Effector CD8-positive, alpha-beta T cell (primary cell): ENCODE results near the gene PRDM16.
"Not testable (repeated sequence)": the region's sequence is repeated elsewhere in the genome, so short reads cannot be mapped to it uniquely, and the experiment has no call there.

ENCODE experiments used
- DNase-seq: peaks from one replicate; lab custom pipeline; 2025; lab: John Stamatoyannopoulos, UW

The PRDM16 gene

DNA sequence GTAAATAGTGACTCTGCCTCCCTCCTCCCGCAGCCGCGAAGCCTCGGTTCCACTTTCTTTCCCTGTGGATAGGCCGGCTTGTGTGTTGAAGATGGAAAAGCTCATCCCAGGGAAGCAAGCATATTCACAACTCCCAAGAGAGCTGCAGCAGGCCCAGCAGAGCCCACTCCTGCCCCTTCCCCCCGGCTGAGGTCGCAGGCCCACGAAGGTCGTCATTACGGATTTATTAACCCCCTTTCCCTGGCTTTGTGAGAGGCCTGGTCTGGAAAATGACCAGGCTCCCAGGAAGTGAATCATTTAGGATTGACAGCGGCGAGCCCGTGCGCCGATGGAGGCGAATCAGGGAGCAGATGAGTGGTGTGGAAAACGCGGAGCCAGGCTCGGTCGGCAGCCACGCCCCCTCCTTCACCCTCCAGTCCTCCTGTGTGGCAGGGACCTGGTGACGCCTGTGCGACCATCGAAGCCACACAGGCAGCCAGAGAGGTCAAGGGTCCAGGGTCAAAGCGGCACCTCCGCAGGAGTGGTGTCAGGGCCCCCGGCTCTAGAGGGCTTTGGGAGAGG is 93.4 kb downstream of the PRDM16 start:
- no peak for DNase-seq

DNA sequence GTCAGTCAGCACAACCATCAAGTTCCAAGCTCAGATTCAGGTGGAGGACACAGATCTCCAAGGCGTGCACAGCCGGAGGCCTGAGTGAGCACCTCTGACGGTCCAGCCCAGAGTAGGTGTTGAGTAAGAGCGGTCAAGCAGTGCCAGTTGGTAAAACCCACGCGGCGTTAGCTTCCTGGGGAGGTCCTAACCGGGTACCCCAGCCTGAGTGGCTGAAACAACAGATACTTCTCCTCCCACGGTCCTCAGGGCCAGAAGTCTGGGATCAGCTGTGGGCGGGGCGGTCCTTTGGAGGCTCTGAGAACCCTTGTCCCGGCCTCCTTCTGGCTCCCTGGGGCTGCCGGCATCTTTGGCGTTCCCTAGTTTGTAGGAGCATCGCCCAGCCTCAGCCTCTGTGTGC is 94.4 kb downstream of the PRDM16 start:
- no peak for DNase-seq

DNA sequence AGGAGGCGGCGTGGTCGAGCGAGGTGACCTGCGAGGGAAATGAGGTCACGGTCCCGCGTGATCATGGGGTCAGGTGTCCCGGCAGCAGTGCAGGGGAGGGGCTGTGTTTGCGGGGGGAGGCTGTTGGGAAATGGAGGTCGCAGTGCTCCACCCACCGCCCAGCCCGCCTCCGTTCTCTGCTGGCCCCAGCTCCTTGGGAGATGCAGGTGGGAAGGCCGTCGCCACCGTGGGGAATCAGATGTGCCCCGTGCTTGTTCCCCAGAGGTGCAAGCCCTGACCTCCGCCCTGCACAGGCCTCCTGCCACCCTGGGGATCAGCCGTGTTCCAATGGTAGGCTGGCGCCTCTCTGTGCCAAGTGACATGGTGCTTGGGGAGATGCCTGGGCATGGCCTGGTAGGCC is 95.7 kb downstream of the PRDM16 start:
- no peak for DNase-seq

DNA sequence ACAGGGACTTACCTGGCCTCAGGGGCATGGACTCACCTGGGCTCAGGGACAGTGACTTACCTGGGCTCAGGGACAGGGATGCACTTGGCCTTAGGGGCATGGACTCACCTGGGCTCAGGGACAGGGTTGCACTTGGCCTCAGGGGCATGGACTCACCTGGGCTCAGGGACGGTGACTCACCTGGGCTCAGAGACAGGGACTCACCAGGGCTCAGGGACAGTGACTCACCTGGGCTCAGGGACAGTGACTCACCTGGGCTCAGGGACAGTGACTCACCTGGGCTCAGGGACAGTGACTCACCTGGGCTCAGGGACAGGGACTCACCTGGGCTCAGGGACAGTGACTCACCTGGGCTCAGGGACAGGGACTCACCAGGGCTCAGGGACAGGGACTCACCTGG is 96.2 kb downstream of the PRDM16 start:
- DNase-seq, result not testable (repeated sequence)

DNA sequence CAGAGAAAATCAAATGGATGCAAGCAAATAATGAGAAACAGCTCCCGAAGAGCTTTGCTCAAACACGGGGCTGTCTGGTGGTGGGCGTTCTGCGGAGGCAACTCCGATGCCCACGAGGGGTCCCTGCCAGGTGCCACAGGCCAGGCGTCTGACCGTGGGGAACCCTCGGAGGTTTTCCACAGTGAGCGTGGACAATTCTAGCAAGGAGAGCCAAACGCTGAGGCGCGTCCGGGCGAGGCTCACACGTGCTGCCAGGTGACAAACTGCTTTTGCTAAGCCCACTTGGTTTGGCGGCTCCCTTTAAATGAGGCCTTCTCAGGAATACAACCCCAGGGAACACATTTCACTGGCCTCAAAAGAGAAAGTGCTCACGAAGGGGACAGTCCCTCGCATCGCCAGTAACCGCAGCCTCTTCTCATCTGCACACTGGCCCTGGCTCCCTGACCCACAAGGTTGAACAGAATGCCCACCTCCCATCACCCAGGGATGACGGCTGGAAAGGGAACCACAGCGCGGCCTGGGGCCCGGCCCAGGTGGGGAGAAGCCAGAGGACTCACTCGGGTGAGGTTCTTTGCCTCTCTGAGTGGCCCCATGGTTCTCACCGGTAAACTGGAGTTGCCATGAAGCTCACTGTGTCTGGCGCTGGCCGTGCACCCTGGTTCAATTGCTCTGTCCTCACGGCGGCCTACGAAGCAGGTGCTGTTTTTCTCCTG is 97.4 kb downstream of the PRDM16 start:
- no peak for DNase-seq

DNA sequence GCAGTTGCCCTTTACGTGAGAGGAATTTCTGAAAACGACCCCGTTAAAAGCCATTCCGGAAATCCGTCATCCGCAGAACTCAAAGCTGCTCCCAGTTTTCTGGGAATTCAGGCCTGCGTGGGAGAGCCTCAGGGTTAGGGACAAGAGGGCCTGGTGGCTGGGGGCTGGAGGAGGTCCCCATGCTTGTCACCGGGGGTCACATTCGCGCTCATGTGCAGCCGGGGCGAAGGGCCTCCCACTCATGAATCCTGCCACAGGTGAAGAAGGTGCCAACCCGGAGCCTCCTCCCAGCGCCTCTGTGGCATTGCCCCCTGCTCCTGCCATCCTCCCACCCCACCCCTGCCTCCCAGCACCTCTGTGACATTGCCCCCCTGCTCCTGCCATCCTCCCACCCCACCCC is 98.3 kb downstream of the PRDM16 start:
- no peak for DNase-seq

DNA sequence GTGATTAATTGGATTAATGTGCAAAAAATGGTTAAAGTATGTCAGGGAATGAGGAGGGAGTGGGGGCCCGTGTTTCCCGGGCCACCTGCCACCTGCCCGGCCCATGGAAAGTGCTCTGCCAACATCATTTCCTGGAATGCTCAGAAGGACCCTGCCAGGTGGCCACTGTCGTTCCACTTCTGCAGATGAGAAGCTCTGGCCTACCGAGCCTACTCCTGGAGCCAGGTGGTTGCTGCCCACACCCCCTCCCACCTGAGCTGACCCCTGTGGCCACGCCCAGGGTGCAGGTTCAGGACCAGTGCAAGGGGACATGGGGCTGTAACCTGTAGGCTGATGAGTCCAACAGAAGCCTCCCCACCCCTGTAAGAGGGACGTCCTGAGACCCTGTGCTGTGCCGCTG is 99.7 kb downstream of the PRDM16 start:
- DNase-seq, result no peak

DNA sequence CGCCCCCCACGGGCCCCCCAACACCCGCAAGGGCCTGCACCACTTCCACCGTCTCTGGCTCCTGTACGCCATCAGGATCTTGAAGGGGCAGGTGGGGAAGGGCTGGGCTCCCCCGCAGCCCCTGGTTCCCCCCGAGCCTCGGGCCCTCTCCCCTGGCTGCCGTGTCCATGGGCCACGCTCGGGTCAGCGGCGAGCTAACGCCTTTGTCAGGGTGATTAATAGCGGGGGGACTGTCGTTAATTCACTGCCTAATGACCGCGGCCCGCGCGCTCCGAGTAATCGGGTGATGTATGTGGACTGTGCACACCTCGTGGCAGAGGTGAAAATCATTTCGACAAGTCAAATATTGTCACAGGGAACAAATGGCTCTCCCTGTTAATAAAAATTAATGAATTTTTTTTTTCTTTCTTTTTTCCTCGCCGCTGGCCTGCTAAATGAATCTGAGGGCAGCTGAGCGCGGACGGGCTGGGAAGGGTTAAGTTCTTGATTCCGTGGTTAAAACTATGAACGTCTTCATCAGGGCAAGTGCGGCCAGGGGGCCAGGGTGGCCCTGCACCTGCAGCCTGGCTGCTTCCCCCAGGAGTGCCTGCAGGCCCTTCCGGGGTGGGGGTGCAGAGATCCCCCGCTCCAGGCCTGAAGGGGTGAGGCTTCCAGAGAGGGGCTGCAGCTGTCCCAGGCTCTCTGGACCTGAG is 100.8 kb downstream of the PRDM16 start:
- no peak for DNase-seq

DNA sequence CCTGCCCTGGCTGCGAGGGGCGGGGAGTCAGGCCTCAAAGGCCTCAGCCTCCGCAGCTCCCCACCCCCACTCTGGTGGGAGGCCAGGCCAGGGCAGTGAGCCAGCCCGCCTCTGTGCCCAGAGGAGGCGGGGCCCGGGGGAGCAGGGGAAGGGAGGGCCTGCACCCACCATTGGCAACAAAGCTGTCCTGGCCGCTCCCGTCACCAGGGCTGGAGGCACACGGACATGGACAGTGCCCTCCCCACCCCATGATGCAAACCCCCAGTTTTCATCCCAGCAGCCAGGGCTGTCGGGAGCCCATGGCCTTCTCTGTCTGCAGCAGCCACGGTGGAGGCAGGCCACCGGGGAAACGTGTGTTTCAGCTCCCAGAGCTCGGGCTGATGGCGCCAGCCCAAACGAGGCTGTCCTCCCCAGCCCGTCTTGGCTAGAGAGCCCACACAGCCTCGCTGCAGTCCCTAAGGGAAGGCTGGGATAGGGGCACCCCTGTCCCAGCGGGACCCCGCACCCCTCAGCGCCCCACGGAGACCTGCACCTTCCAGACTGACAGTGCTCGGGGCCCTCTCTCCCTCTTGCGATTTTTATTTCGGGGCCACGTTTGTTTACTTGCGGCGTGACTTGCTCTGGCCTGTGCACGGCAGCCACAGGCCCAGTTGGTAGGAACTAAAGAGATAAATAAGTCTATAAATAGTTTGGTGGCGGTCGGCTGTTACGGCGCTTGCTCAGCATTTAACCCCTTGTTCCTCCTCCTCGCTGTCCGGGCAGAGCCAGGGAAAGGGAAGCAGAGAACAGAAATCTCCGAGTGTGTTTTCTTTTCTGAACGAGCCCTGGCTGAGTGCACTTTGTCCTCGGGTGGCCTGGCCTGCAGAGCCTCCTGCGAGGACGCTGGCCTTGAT is 101.8 kb downstream of the PRDM16 start:
- no peak for DNase-seq

DNA sequence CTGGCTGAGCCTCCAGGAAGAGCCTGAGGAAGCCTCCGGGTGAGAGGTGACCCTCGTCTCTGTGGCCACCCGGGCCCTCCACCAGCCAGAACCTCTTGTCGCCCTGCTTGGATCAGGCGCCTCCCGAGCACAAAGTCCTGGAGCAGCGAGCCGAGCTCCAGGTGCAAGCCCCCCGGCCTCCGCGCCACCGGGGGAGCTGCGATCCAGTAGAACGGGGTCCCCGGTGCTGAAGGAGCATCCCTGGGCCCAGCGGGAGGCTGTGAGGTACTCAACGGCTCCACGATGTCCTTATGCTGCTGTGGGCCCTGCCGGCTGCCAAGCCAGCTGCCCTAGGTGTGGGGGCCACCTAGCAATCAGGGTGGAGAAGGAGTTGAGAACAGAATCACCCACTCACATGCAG is 102.8 kb downstream of the PRDM16 start:
- no peak for DNase-seq

DNA sequence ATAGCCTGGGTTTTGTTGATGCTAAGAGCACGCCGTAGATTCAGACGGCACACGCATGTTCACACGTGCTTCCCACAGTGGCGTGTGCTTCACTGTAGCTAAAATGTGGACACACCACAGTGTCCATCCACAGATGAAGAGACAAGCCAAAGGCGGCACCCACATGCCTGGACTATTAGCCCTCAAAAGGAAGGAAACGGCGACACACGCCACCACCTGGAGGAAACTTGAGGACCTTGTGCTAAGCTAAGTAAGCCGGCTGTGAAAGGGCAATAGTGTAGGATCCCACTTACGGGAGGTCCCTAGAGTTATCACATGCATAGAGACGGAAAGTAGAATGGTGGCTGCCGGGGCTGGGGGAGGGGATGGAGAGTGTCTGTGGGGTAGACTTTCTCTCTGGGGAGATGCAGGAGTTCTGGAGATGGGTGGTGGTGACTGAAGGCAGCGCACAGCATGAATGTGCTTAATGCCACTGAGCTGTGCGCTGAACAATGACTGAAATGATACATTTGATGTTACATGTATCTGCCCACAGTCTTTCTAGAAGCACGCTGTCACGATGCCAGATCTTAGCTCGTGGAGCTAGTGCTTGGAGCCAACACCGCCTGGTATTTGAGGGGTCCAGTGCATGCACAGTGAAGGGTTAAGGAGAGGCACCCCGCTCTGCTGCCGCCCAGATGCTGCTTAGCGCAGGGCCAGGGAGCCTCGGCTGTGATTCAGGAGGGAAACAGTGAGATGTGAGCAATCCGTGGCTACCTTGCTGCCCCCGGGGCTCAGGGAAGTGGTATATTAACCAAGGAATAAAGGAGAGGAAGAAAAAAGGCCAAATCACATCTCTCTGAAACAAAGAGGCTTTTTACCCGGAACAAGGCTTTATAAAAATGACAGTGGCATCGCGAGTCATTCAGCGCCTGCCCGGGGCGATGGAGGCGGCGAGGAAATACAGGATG is 103.7 kb downstream of the PRDM16 start:
- DNase-seq, result no peak

DNA sequence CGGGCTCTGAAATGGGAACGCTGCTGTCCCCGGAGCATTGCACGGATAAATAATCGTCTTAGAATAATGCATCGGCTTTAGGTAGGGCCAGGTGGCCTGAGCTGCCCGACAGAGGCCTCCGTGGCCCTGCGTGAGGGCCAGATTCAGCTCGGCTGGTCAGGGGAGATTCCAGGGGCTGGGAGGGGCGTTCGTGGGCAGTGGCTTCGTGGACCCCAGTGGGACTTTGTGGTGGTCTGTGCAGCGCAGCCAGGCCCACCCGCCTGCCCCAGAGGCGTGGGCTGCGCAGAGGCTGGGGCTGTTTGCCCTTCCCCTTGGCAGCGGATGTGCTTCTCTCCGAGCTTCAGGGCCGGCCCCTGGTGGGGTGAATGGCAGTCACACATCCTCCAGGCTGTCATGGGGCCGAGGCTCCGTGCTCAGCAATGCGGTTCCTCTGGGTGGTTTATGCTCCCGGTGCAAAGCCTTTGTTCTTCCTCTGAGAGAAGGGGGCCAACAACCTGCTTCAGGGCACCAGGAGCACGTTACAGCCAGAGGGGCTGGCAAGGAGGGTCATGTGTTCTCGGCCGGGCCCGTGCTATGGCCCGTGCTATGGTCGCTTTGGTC is 104.5 kb downstream of the PRDM16 start:
- DNase-seq, result no peak

DNA sequence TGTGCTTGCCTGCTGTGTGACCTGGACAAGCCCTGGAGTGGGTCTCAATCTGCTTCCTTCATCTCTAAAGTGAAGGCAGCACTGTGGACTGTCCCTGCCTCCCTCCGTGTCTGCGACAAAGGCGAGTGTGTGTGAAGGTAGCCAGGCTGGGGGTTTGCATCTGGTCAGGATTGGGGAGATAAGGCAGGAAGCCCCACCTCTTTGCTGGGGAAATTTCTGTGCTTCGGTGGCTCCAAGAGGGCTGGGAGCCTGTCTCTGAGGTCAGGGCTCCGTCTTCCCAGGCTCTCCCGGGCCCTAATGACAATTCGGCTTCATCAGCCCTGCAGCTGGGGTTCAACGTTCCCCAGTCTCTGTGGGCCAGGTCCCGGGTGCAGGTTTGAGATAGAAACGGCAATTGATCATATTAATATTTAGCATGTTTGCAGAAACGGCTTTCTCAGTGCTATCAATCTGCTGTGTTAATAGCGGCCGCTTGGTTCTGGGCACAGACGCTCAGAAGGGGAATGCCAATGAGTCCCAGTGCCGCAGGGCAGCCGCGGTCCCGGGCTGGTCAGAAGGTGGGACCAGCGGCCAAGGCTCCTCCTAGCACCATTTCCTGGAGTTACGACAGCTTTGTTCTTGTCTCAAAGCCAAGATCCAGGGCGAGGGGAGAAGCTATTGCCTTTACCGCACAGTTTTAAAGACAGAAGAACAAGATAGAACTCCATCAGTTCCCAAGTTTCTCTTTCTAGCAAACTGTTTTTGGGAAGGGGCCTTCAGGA is 105.7 kb downstream of the PRDM16 start:
- DNase-seq, result no peak

DNA sequence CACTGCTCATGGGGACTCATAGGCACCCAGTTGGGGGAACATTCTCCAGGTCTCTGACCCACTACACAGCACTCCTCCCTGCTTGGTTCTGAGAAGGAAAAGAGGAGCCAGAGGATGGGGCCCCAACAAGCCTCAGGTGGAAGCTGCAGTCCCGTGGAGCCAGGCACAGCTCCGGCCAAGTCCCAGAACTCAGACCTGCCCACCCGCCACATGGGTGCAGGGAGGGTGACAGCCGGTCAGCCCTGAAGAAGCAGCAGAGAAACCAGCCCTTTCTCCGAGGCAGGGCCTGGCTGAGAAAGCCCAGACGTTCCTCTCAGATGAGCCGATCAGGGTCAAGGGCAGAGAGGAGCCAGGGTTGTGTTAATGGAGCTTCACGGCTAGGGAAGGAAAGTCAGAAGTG is 106.5 kb downstream of the PRDM16 start:
- no peak for DNase-seq

DNA sequence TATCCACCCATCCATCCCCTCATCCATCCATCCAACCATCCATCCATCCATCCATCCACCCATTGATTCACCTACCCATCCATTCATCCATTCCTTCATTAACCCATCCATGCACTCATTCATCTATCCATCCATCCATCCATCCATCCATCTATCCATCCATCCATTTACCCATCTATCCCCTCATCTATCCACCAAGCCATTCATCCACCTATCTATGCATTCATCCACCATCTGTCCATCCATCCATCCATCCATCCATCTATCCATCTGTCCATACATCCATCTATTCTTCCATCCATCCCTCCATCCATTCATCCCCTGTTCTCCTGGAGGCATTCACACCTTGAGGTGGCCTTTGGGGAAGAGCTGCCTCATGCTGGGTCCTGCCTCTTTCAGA is 107.0 kb downstream of the PRDM16 start:
- DNase-seq, result no peak

DNA sequence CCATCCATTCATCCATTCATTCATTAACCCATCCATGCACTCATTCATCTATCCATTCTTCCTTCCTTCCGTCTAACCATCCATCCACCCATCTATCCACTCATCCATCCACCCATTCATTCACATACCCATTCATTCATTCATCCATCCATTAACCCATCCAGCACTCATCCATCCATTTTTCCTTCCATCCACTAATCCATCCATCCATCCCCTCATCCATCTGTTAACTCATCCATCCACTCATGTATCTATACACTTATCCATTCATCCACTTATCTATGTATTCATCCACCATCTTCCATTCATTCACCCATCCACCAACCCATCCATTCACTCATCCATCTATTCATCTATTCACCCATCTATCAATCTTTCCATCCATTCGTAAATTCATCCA is 107.8 kb downstream of the PRDM16 start:
- DNase-seq, result no peak

DNA sequence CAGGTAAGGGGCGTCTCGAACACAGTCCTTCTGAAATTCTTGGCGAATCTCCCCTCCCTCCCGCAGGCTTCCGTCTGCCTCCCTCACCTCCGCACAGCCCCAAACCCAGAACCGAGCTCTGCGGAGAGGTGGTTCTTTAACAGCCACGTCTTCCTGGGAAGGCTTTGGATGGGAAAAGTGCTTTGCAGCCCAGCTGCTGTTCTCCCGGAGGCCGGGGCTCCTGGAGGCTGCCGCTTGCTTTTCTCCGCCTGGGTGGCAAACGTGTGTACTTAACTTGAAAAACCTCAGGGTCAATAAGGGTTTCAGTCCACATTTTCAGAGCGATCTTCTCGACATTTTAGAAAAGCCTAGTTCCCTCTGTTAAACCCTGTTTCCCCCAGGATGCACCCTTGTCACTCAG is 109.3 kb downstream of the PRDM16 start:
- no peak for DNase-seq

DNA sequence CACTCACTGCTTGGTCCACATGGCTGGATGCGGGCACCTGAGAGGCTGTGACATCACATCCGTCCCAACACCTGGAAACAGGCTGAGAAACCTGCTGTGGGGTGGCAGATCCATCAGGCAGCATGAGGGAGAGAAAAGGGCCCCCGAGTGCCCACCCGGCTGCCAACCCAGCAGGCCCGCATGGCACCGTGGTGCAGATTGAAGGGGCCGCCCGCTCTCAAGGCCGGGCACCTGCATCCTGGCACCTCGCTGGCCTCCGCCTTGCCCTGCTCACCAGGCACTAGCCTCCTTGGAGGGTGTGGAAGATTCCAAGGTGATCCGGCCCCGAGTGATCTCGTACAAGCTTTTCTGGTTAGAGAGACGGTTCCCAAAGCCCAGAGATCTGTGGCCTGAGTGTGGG is 110.5 kb downstream of the PRDM16 start:
- no peak for DNase-seq

DNA sequence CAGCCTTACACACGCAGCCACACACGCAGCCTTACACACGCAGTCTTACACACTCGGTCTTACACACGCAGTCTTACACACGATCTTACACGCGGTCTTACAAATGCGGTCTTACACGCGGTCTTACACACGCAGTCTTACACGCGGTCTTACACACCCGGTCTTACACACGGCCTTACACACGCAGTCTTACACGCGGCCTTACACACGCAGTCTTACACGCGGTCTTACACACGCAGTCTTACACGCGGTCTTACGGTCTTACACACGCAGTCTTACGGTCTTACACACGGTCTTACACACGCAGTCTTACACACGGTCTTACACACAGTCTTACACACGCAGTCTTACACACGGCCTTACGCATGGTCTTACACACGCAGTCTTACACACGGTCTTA is 111.9 kb downstream of the PRDM16 start:
- no peak for DNase-seq

DNA sequence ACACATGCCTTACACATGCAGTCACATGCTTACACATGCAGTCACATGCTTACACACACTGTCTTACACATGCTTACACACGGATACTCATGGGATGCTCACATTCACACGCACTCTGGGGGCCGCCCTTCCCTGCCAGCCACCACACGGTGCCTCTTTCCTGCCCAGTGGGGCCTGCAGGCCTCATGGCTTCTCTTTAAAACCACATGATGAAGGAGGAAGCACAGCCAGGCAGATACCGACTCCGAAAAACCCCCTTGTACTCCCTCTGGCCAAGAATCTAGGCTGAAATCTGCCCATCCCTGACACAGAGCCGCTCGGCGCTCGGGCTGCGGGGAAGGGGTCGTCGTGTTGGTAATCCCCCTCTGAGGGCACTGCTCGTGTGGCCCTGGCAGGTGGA is 113.0 kb downstream of the PRDM16 start:
- DNase-seq, result no peak
